ENCODE data around the gene C16orf89. TPM values are rescaled to one million over a fixed set of nuclear protein-coding genes. Genes with fewer than 3 reads are reported as not detected.

C16orf89 gene
- total RNA-seq, 2 donors from 2014 or later, result 0.51 TPM; not detected in 1

GRCh38 chr16:5027086-5027485 is 38.7 kb downstream of the C16orf89 start:
- peaks cover 2% of the 10 kb centered on the region for H3K36me3 Mint-ChIP-seq (ENCODE audit: low read depth)
- Histone ChIP-seq H3K4me1 (ENCODE audit: control insufficient read depth, insufficient read depth, low read length) (no peaks in the 10 kb centered on the region), H3K36me3 (ENCODE audit: control insufficient read depth, insufficient read depth, low read length) (peaks cover 3% of the 10 kb centered on the region), H3K4me3 (ENCODE audit: low read length) (no peak overlapping the region), H3K9me3 (ENCODE audit: control insufficient read depth, low read length) (no peaks in the 10 kb centered on the region), H3K9ac (ENCODE audit: extremely low read depth, low read length, poor library complexity, severe bottlenecking) (no peak overlapping the region), H3K27ac (ENCODE audit: low read depth, low read length) (no peak overlapping the region), H3K27me3 (ENCODE audit: control insufficient read depth, insufficient read depth, low read length, poor library complexity, severe bottlenecking) (no peaks in the 10 kb centered on the region)
- H3K4me1 Mint-ChIP-seq, result no peaks in the 10 kb centered on the region
- no peak overlapping the region for H3K27ac Mint-ChIP-seq
- TF ChIP-seq CTCF (conservative IDR thresholded peaks at IDR 0.05), result no peak
- peaks cover 10% of the 10 kb centered on the region for H3K27me3 Mint-ChIP-seq (ENCODE audit: insufficient read depth)
- H3K4me3 Mint-ChIP-seq, result no peak overlapping the region
- 91 to 92% methylated on average over 6 to 7 of the region's 7 CpGs for WGBS, 2 experiments (ENCODE audit: insufficient coverage in 1 of 2, insufficient read length in 1 of 2)
- no peaks in the 10 kb centered on the region for H3K9me3 Mint-ChIP-seq
- no peak for DNase-seq

- Histone ChIP-seq H3K9ac (ENCODE audit: extremely low read depth, low read length, poor library complexity, severe bottlenecking) (no peak overlapping the region), H3K9me3 (ENCODE audit: control insufficient read depth, low read length) (no peaks in the 10 kb centered on the region), H3K4me3 (ENCODE audit: low read length) (no peak overlapping the region), H3K27ac (ENCODE audit: low read depth, low read length) (no peak overlapping the region), H3K4me1 (ENCODE audit: control insufficient read depth, insufficient read depth, low read length) (no peaks in the 10 kb centered on the region), H3K36me3 (ENCODE audit: control insufficient read depth, insufficient read depth, low read length) (peaks cover 3% of the 10 kb centered on the region), H3K27me3 (ENCODE audit: control insufficient read depth, insufficient read depth, low read length, poor library complexity, severe bottlenecking) (peaks cover 4% of the 10 kb centered on the region)
- Mint-ChIP-seq H3K36me3 (ENCODE audit: low read depth) (peaks cover 2% of the 10 kb centered on the region), H3K27me3 (ENCODE audit: insufficient read depth) (peaks cover 12% of the 10 kb centered on the region), H3K4me3 (no peak overlapping the region), H3K4me1 (no peaks in the 10 kb centered on the region), H3K9me3 (no peaks in the 10 kb centered on the region), H3K27ac (no peak overlapping the region)
- TF ChIP-seq CTCF (conservative IDR thresholded peaks at IDR 0.05), result no peak
- no peak for DNase-seq
- WGBS, 2 experiments (ENCODE audit: insufficient coverage in 1 of 2, insufficient read length in 1 of 2), result 88 to 94% methylated on average over 6 to 8 of the region's 8 CpGs
These were observed 39.1 kb downstream of the C16orf89 start for GRCh38 chr16:5026664-5027063.

GRCh38 chr16:5025171-5025632 is 40.6 kb downstream of the C16orf89 start:
- TF ChIP-seq CTCF (conservative IDR thresholded peaks at IDR 0.05), result peak; percentile 84
- peak; percentile 93 for DNase-seq
- no peaks in the 10 kb centered on the region for H3K9me3 ChIP-seq (ENCODE audit: control insufficient read depth, low read length)
- peaks cover 3% of the 10 kb centered on the region for H3K36me3 ChIP-seq (ENCODE audit: control insufficient read depth, insufficient read depth, low read length)
- Mint-ChIP-seq H3K4me3 (no peak overlapping the region), H3K9me3 (no peaks in the 10 kb centered on the region), H3K36me3 (ENCODE audit: low read depth) (peaks cover 2% of the 10 kb centered on the region), H3K4me1 (no peaks in the 10 kb centered on the region), H3K27ac (no peak overlapping the region), H3K27me3 (ENCODE audit: insufficient read depth) (peaks cover 24% of the 10 kb centered on the region)
- no peak overlapping the region for H3K27ac ChIP-seq (ENCODE audit: low read depth, low read length)
- peaks cover 5% of the 10 kb centered on the region for H3K27me3 ChIP-seq (ENCODE audit: control insufficient read depth, insufficient read depth, low read length, poor library complexity, severe bottlenecking)
- no peak overlapping the region for H3K4me3 ChIP-seq (ENCODE audit: low read length)
- H3K9ac ChIP-seq (ENCODE audit: extremely low read depth, low read length, poor library complexity, severe bottlenecking), result no peak overlapping the region
- 39 to 50% methylated on average over 12 to 17 of the region's 17 CpGs for WGBS, 2 experiments (ENCODE audit: insufficient coverage in 1 of 2, insufficient read length in 1 of 2)
- H3K4me1 ChIP-seq (ENCODE audit: control insufficient read depth, insufficient read depth, low read length), result no peaks in the 10 kb centered on the region

All from endodermal cell (in vitro differentiated cells).